GOT3 (cell line): ENCODE data around the gene TBC1D22A.

ENCODE experiments used
- DNase-seq: peaks from one replicate; lab custom pipeline; 2025; ENCODE audit warnings: mixed read lengths; lab: John Stamatoyannopoulos, UW

The TBC1D22A gene

DNA sequence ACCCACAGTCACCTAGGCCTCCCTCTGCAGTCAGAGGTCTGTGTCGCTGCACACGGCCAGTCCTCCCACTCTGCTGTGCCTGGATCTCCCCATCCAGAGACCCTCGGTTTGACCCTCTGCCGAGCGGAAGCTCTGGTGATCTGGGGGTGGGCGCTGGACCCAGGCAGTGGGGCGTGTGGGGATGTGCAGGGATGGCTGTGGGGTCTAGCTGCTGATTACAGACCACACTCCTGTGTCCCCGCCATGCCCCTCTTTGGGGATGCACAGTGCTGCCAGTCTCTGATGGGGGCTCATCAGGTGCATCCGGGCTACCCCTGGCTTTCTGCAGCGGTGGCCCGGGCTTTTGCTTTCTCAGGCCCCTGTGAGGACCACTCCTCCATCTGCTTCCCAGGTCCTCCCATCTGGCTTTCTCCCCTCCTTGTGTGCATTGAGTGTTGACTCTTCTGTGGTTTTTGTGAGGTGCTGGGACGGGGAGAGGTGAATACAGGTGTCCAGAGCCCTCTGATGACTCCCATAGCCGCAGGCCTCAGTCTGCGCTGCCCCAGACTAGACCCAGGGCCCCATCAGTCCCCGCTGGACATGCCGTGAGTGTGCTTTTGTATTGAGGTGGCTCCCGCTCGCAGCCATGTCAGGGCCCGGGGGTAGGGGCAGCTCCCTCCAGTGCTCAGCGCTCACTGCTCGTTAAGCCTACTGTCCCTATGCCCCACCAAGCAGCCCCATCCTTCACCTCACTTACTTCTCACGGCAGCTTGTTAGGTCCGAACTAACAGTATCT, 251.6 kb downstream of the TBC1D22A start:
- no peak for DNase-seq

DNA sequence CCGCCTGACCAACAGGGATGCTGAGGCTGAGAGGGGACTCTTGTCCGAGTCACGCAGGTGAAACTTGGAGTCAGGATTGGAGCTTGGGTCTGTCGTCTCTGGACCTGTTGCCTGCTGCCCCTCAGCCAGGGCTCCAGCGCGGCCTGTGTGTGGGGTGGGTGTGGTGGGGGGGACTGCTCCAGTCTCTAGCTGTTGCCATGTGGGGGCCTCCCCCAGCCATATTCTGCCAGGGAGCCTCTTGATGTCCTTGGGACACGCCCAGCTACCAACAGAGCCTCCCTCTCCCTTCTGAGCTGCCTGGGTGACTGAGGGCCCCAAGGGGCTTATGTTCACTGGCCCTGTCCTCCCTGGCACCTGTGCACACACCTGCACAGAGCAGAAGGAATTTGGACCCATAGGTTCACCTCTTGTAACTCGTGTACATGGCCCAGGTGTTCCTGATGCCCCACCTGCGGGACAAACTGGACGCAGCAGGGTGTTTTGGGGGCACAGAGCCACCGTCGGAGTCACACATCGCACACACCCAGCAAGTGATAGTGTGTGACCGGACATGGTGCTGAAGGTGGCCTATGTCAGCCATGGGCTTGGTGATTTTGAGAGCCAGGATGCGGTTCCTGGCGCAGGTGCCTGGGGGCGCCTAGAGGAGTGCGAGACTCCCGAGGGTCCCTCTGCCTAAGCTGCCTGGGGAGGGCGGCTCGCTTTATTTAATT, 252.3 kb downstream of the TBC1D22A start:
- no peak for DNase-seq

DNA sequence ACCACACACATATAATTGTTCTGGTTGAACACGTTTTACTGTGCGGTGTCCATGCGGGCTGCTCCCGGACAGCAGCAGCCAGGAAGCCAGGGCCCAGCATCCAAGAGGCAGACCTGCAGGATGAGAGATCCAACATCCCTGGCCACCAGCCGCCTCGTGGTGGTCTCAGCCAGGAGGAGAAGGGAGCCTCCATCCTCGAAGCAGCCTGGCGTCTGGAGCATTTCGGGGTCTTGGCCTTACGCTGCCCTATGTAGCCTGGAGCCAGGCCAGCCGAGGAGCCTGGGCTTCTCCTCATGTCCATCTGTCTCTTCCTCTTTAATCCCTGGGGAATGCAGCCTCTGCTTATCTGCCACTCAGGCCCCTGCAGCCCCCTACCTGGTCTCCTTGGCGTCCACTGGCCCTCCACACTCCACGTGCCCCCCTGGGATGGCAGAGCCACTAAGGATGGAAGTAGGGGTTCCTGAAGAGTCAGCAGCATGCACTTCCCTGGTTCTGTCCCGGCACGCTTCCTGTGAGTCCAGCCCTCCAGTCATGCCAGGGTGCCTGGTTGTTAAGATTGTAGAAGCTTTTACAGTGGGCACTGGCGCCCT, 253.2 kb downstream of the TBC1D22A start:
- DNase-seq = no peak

DNA sequence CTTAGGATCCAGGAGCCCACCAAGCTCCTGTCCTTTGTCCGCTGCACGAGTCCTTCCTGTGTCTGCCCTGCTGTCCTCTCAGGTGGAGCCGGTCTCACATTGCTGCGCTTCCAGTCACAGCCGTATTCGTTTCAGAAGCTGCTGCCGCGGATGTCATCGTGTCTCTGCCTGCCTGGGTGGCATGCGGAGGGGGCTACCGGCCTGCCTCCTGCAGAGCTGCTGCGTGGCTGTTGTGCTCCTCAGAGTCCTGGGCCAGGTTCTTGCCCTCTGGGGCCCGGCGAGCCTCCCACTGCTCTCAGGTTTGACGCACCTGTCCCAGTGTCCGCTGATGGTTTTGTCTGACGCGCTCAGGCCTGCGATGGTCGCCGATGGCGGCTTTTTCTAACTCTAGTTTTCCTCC, 254.2 kb downstream of the TBC1D22A start:
- DNase-seq = no peak

DNA sequence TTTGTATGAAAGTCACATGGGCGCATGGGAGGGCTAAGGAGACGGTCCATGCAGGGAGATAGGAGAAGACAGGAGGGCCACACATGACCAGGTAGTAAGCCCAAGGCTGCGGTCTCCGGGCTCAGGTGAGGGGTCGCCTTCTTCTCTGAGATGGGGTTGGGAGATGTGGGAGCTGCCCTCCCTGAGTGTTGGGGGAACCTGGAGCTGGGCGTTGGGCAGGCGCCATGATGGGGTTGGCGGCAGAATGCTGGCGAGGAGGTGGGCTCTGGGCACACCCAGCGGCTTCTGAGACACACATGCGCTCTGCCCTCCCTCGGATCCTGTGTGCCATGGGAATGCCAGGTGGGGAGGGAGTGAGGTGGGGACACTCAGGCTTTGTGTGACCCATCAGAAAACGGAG, 254.8 kb downstream of the TBC1D22A start:
- DNase-seq = no peak

DNA sequence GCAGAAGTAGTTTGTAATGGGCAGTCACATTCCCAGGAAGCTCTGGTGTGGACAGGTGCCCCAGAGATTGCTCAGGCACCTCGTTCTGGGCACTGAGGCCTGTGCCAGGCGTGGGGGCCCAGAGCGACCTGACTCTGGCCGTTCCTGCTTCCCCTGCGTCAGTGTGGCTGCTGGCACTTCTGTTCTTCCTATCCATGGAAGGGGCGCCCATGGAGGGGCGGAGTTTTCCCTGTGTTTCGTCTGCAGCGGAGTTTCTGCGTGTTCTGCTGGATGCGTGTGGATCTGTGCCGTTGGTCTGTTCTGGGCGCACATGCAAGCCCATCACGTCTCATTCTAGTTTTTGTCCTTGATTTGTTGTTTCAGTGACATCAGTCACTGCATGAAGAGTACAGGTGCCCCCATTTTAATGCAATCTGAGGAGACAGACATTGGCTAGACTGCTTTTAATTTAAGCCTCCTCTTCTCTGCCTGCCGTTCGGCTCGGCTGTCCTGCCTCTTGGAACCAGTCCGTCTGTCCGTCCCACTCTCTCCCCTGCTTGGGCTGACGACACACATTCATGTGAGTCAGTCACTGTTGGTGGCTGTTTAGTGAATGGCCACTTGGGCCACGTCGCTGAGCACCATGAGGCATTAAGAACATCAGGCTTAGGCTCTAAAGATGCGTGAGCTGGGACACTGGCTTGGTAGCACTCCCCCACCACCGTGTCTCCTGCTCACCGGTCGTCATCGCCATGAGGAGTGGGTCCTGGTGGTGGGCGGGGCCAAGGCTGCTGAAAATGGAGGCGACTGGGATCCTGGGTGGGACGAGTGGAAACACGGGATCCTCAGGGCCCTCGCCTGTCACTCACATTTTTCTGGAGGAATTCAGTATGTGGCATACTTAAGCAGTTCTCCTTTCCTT, 255.8 kb downstream of the TBC1D22A start:
- no peak for DNase-seq

DNA sequence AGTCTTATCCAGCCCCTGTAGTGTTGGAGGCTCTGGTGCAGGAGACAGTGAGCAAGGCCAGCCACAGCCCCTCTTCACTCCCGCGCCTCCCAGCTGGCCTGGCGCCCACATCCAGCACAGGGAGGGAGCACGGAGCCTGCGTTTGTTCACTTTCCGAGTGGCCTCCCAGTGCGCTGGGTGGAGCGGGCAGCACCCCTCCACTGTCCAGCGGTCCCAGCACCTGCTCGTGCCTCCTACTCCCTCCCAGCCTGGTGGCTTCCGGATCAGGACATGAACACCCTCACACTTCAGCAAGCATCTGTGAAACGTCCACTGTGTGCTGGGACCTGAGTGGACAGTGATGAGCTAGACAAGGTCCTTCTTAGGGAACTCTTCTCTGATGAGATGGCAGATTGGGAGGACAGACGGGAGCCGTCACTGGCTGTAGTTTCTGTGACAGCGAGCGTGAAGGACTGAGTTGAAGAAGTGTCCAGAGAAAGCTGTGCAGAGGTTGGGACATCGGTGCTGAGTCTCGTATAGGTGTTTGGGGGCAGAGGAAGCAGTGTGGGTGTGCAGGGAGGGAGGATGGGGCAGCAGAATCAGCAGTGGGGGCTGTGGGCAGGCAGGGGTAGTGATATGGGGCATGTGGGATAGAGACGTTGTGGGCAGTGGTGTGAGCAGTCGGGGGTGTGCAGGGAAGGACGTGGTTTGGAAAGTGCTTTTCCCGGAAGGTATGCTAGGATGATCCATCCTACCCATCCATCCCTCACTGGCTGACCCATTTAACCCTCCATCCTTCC, 256.8 kb downstream of the TBC1D22A start:
- DNase-seq = no peak

DNA sequence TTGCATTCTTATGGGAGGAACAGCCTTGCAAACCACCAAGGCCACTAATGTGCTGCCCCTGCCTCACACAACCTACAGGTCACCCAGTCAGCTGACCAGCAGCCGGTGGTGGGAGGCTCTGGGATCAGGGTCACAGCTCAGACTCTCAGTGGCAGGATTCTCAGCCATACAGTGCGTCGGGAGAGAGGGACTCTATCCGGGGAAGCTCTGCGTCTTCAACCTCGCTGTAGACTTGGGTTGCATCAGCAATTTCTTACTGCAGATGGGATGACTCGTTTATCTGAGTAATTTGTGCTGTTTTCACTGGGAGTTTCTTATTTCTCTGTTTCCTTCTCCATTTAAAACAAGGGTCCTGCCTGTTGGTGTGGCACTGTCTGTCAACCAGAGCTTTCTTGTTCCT, 257.7 kb downstream of the TBC1D22A start:
- no peak for DNase-seq

DNA sequence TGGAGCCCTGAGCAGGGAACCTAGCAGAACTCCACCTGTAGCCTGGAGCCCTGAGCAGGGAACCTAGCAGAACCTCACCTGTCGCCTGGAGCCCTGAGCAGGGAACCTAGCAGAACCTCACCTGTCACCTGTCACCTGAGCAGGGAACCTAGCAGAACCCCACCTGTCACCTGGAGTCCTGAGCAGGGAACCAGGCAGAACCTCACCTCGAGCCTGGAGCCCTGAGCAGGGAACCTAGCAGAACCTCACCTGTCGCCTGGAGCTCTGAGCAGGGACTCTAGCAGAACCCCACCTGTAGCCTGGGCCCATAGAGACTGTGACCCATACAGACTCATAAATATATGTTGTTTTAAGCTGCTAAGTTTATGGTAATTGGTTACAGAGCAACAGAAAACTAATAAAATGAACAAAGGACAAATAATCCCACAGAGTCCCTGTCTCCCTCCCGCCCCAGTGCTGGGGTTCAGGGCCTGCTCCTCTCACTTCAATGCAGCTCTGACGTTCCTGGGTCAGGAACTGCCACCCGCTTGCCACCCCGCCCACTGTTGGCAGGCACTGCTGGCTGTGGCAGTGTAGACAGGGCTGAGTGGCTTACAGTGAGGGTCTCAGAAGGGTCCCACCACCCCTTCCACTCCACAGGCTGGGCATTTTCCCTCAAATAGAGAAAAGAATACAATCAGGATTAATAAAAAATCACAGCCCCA, 259.1 kb downstream of the TBC1D22A start:
- DNase-seq = no peak

DNA sequence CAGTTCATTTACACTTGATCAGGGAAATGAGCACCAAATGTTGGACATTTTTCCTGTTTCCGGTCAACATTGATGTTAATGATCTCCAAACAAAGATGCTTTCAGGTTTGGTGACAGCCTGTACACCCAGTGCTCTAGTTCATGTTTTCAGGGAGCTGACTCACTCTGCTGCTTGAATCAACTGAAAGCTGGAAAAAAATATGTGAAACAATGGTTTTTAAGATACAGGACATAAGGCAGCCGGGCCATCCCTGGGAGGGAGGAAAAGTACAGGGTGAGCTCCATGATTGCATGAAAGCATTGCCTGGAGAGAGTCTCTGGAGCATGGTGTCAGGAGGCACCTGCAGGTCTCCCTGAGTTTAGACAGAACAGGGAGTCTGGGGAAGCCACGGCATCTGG, 259.6 kb downstream of the TBC1D22A start:
- no peak for DNase-seq

DNA sequence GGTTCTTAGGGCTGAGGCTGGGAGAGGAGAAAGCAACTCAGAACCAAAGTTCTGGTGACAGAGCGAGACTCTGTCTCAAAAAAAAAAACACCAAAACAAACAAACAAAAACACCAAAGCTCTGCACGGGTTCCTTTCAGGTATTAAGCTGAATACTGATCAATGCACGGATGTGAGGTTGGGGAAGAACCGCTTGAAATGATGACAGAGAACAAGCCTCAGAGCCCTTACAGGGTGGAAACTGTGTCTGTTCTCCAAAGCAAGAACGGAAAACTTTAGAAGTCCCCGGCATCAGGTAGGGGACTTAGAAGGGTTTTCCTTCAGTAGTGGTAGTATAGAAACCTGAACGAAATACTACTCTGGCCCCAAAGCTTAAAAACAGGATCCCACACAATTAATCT, 260.0 kb downstream of the TBC1D22A start:
- DNase-seq = no peak

DNA sequence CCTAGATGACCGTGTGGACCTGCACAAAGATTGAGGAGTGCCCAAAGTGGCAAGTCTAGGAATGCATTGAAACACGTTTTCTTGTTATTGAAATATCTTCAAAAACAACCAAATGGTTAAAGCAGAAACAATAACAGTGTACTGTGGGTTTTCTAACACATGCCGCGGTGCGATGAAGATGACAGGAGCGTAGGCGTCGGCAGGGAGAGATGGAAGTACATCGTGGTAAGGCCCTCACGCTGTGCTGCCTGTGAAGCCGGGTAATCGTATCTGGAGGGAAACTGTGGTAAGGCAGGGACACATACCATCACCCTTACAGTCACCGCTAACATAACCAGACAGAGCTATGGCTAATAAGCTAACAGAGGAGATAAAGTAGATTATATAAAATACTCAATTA, 261.4 kb downstream of the TBC1D22A start:
- DNase-seq = no peak

DNA sequence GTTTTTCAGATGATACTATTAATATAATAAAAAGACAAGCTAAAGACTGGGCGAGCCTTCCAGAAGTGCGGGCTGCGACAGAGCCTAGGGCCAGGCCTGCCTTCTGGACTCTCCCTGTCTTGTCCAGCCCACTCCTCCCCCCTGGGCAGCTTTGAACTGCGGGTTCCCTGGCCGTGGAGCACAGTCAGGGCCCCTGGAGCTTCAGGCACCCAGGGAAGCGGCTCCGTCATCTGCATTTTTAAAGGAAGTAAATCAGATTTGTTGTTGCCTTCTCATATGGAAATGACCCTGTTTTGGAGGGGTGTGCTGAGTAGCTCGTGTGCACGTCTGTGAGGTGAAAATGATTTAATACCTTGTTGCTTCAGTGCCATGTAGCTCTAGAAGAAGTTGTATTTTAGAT, 265.3 kb downstream of the TBC1D22A start:
- no peak for DNase-seq

DNA sequence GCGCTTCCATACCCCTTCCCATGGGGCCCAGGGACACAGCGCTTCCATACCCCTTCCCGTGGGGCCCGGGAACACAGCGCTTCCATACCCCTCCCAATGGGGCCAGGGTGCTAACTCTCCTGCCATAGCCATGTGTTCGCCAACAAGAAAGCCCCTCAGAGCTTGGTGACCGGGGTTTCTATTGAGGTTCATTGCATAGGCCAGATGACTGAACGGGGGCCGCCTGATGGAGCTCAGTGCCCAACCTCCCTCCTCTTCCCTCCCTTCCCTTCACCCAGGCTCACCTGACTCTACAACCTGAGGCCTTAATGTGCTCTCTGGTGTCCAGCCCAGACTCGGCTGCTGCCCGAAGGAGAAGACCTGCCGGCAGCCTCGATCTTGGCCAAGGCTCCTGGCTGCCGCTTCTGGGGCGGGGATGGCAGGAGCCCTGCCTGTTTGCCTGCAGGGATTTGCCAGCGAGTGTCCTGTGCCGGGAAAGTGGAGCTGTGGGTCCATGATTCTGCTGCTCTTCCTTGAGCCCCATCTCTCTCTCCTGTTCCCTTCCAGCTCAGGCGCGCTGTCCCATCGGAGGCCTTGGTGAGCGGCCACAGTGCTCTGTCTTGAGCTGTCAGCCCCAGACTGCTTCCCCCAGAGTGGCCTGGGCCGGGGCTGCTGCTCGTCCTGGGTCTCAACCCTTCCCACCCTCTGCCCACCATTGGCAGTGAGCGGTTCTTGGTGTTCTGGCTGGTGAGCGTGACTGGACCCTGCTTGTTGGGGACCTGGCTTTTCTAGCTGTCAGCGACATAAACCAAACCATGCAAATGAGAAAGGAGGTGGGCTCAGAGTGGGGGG, 267.0 kb downstream of the TBC1D22A start:
- no peak for DNase-seq

DNA sequence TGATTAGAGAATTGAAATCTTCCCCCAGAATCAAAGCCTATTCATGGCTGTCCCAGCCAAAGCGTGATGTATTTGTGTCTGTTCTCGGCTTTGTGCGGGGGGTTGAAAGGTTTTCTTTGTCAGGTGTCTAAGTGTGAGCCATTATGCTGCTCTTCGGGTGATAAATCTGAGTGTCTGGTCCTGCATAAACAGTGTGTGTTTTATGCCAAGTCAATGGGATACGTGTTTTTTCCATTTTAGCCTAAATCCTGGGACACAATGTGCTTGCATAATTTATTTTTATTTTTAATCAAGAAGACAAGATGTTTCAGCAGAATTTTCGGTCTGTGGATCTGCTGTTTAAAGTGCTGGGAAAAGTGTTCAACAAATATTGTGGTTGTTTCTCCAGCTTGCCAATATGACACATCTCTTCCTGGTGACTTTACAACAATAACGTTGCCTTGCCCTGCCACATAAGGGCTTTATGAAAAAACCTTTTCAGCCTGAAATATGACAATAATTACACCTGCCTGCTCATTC, 267.8 kb downstream of the TBC1D22A start:
- DNase-seq = no peak

DNA sequence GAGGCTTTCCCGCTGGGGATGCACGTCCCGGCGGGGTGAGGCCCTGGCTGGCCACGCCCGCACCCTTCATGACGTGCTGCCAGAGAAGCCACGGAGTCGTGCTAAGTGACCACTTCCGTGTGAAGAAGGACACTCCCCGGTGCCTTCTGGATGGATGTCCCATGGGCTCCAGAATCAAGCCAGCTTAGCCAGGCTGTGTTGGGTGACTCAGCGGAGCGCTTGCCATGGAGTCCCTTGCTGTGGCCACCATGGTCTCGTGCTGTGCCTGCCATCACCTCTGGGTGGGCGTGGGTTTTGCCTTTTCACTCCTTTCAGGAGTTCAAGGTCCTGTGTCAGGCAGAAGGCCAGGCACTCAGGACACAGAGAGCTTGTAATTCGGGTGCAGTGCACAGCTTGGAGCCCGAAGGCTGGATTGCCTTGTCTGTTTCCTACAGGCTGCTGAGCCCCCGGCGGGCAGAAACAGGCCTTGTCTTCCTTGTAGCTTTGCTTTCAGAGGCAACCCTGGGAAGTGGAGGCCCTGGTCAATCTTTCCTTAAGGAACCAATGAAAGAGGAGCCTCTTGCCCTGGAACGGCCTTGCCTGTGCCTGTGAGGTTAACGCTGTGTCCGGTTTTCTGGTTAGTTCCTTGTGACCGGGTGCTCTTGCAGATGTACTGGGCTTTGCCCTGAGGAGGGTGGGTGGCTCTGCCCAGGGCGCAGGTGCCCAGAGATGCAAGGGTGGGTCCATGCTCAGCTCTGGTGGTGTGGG, 268.6 kb downstream of the TBC1D22A start:
- no peak for DNase-seq

DNA sequence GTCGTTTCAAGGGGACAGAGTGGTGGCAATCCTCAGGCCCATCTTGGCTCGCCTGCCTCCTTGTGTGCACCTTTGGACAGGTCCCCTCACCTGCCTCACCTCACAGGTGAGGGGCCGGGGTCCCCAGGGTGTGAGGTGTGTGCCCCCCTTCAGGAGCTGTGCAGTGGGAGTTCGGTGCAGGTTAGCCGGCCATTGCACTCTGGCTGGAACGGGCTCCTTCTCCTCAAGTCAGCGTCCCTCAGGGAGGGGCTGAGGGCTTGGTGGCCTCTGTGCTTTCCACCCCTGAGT, 269.1 kb downstream of the TBC1D22A start:
- DNase-seq = no peak

DNA sequence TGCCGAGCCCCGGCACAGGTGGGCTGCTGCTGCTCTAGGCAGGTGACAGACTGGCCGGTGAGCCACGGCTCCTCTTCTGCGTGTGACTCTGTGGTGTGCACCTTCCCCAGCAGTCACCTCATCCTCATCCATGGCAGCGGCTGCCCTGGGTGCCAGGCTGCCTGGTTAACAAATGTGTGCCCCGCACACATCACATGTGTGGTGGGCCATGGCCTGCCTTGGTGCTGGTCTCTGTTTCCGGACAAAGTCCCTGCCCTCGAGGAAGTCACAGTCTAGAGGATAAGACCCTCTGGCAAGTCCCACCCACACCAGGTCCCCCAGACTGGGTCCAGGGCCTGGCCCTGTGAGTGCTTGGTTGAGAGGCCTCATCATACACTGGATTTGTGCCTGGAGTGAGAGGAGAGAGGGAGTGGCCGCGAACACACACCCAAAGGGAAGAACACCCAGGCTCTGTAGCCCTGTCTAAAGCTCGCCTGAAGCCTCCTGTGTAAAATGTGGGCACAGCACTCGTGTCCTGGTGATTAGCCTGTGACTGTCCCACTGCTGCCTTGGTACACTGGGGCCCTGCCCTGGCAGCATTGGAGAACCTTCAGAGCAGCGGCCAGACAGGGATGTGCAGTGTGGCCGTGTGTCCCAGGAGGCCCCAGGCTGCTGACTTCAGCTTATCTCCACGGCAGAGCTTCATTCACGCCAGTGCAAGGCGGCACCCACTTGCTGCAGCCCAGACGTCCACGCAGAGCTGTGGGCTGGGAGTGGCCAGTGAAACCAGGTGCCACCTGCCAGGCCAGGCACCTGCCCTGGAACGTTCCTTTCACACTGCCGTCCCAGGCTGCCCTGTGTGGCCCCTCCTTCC, 269.9 kb downstream of the TBC1D22A start:
- DNase-seq = no peak
